Measurements from ENCODE around the gene USP34. TPM values are rescaled to one million over a fixed set of nuclear protein-coding genes. Genes with fewer than 3 reads are reported as not detected.

The USP34 gene
- total RNA-seq, 1 donor from 2014 or later: 139 TPM

DNA sequence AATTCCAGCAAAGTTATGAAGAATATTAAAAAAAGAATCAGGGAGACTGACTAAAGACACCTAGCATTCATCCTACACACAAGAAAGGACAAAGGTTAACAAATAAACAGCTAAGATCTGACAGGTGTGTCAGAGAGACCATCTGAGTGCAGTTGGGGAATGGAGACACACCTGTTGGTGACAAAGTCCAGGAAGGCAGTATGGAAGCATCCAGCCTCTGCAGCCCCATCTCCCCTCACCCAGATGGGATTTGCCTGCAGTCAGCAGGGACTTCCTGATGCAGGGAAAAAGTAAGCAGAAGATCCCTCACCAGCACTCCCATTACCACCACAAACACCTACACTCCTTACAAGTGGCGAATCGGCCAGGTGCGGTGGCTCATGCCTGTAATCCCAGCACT, 37.9 kb downstream of the USP34 start:
- no peak for DNase-seq (ENCODE audit: low spot score, unreplicated experiment)
- TF ChIP-seq, protein P1, sequence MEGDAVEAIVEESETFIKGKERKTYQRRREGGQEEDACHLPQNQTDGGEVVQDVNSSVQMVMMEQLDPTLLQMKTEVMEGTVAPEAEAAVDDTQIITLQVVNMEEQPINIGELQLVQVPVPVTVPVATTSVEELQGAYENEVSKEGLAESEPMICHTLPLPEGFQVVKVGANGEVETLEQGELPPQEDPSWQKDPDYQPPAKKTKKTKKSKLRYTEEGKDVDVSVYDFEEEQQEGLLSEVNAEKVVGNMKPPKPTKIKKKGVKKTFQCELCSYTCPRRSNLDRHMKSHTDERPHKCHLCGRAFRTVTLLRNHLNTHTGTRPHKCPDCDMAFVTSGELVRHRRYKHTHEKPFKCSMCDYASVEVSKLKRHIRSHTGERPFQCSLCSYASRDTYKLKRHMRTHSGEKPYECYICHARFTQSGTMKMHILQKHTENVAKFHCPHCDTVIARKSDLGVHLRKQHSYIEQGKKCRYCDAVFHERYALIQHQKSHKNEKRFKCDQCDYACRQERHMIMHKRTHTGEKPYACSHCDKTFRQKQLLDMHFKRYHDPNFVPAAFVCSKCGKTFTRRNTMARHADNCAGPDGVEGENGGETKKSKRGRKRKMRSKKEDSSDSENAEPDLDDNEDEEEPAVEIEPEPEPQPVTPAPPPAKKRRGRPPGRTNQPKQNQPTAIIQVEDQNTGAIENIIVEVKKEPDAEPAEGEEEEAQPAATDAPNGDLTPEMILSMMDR (IDR thresholded peaks at IDR 0.05; ENCODE audit: unreplicated experiment): no peak
- no peak overlapping the region for H3K27ac Mint-ChIP-seq
- H3K4me1 Mint-ChIP-seq (ENCODE audit: low read depth): peaks cover 16% of the 10 kb centered on the region
- H3K27me3 Mint-ChIP-seq: no peaks in the 10 kb centered on the region
- peaks cover 19% of the 10 kb centered on the region for H3K9me3 Mint-ChIP-seq (ENCODE audit: low read depth)
- no peak overlapping the region for H3K4me3 Mint-ChIP-seq (ENCODE audit: low read depth)
- H3K36me3 Mint-ChIP-seq (ENCODE audit: insufficient read depth): peaks cover 21% of the 10 kb centered on the region

DNA sequence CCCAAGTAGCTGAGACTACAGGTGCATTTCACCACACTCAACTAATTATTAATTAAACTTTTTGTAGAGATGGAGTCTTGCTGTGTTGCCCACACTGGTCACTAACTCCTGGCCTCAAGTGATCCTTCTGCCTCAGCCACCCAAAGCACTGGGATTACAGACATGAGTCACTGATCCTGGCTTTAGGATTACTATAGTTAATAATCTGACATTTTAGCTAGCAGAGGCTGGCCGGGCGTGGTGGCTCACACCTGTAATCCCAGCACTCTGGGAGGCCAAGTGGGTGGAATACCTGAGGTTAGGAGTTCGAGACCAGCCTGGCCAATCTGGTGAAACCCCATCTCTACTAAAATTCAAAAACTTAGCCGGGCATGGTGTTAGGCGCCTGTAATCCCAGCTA, 39.5 kb downstream of the USP34 start:
- Mint-ChIP-seq H3K27ac (no peak overlapping the region), H3K4me3 (ENCODE audit: low read depth) (no peak overlapping the region), H3K36me3 (ENCODE audit: insufficient read depth) (peaks cover 10% of the 10 kb centered on the region), H3K27me3 (no peaks in the 10 kb centered on the region), H3K9me3 (ENCODE audit: low read depth) (peaks cover 6% of the 10 kb centered on the region), H3K4me1 (ENCODE audit: low read depth) (peaks cover 21% of the 10 kb centered on the region)
- no peak for DNase-seq (ENCODE audit: low spot score, unreplicated experiment)
- TF ChIP-seq, protein P1 (IDR thresholded peaks at IDR 0.05; ENCODE audit: unreplicated experiment): no peak

DNA sequence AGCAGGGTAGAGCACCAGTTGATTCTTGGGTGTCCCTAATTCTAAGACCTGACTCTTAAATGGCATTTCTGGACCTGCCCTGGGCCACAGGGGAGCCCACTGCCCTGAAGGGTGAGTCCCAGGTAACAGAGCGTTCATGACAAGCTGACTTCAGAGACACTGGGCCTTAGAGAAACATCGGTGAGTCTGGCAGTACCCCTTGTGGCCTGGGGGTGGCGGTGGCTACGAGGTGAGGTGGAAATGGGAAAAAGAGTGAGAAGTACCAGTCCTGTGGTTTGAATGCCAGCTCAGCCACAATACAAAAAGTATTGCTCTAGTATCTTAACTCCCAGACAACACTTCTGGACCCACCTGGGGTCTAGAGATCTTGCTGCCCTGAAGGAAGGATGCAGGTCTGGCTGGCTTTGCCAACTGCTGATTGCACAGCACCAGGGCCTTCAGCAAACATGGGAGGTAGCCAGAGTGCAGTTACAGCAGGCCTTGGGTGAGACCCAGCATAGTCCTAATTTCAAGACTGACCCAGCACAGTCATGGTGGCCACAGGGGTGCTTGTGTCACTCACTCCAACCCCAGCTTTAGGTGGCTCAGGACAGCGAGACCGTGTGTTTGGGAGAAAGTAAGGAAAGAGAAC, 44.5 kb downstream of the USP34 start:
- peak; percentile 26 for DNase-seq (ENCODE audit: low spot score, unreplicated experiment)
- Mint-ChIP-seq H3K36me3 (ENCODE audit: insufficient read depth) (peaks cover 2% of the 10 kb centered on the region), H3K27ac (peak overlapping the region; percentile 20), H3K27me3 (no peaks in the 10 kb centered on the region), H3K4me3 (ENCODE audit: low read depth) (no peak overlapping the region), H3K4me1 (ENCODE audit: low read depth) (peaks cover 14% of the 10 kb centered on the region), H3K9me3 (ENCODE audit: low read depth) (no peaks in the 10 kb centered on the region)
- TF ChIP-seq, protein P1 (IDR thresholded peaks at IDR 0.05; ENCODE audit: unreplicated experiment): peak; percentile 63

DNA sequence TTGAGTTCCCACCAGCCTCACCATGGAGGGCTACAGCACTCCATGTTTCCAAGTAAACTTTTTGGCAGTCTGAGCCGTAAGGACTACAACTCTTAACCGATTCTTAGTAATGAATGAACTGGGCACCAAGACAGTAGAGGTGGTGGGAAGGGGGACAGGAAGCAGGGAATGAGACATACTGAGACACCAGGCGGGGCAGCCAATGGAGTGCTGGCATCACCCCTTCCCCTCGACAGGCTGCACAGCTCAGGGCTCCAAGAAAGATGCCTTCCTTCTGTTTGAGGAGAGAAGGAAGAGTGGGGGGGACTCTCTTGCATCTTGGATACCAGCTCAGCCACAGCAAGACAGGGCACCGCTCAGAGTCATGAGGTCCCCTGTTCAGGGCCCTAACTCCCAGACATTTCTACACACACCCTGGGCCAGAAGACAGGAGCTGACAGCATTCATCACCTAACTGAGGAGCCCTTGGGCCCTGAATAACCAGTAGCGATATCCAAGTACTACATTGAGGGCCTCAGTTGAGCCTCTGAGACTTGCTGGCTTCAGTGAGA, 45.2 kb downstream of the USP34 start:
- H3K27me3 Mint-ChIP-seq: no peaks in the 10 kb centered on the region
- no peaks in the 10 kb centered on the region for H3K36me3 Mint-ChIP-seq (ENCODE audit: insufficient read depth)
- peaks cover 15% of the 10 kb centered on the region for H3K4me1 Mint-ChIP-seq (ENCODE audit: low read depth)
- H3K27ac Mint-ChIP-seq: peak overlapping the region; percentile 37
- TF ChIP-seq, protein P1 (IDR thresholded peaks at IDR 0.05; ENCODE audit: unreplicated experiment): no peak
- no peak overlapping the region for H3K4me3 Mint-ChIP-seq (ENCODE audit: low read depth)
- H3K9me3 Mint-ChIP-seq (ENCODE audit: low read depth): no peaks in the 10 kb centered on the region
- no peak for DNase-seq (ENCODE audit: low spot score, unreplicated experiment)

DNA sequence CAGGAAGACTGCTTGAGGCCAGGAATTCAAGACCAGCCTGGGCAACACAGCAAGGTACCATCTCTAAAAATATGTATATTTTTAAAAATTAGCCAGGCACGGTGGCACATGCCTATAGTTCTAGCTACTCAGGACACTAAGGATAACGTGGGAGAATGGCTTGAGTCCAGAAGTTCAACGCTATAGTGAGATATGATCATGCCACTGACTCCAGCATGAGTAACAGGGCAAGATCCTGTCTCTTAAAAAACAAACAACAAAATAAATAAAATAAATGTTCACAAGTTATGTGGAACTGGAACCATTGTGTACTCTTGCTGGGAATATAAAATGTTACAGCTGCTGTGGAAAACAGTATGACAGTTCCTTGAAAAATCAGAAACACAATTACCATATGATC, 47.2 kb downstream of the USP34 start:
- Mint-ChIP-seq H3K4me1 (ENCODE audit: low read depth) (peaks cover 18% of the 10 kb centered on the region), H3K9me3 (ENCODE audit: low read depth) (no peaks in the 10 kb centered on the region), H3K27me3 (no peaks in the 10 kb centered on the region), H3K4me3 (ENCODE audit: low read depth) (no peak overlapping the region), H3K27ac (no peak overlapping the region), H3K36me3 (ENCODE audit: insufficient read depth) (no peaks in the 10 kb centered on the region)
- no peak for DNase-seq (ENCODE audit: low spot score, unreplicated experiment)
- TF ChIP-seq, protein P1 (IDR thresholded peaks at IDR 0.05; ENCODE audit: unreplicated experiment): no peak
